ENCODE measurements around the gene MYRF. TPM values are rescaled to one million over a fixed set of nuclear protein-coding genes. Genes with fewer than 3 reads are reported as not detected.

MYRF gene
- total and polyA plus RNA-seq, 4 donors, result 0.23 to 2.3 (median 1.0) TPM

DNA sequence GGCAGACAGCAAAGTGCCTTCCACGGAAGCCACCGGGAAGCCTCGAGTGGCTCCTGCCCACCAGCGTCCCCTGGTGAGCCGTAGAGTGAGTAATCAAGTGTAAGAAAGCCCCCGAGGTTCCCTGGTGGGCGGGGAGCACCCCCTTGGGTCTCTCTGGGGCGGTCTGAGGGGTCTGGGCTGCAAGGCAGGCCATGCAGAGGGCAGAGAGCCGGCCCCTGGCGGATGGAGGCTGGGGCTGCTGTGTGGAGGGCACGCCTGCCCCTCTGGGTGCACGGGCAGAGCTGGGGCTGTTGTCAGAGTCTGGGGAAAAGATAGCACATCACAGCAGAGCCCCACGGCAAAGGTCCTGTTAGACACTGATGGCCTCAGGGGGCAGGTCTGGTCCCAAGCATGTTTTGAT lies 25.7 kb upstream of the MYRF start:
- H3K4me3 ChIP-seq (ENCODE audit: low read length in 2 of 2), result no peak overlapping the region
- ATAC-seq (ENCODE audit: low FRiP score), result no peak
- H3K4me1 ChIP-seq (ENCODE audit: control insufficient read depth in 1 of 2, insufficient read depth in 2 of 2, low read length in 2 of 2), result no peaks in the 10 kb centered on the region
- H3K27ac ChIP-seq (ENCODE audit: low read depth in 1 of 2, low read length in 2 of 2), result no peak overlapping the region
- H3K9me3 ChIP-seq (ENCODE audit: control insufficient read depth, low read length), result no peaks in the 10 kb centered on the region
- no peaks in the 10 kb centered on the region for H3K27me3 ChIP-seq (ENCODE audit: control insufficient read depth in 1 of 2, insufficient read depth in 2 of 2, low read length in 1 of 2)
- intact Hi-C loops (cut with DNase I), result no loop called here
- no peaks in the 10 kb centered on the region for H3K36me3 ChIP-seq (ENCODE audit: control insufficient read depth in 1 of 2, insufficient read depth in 2 of 2, low read length in 1 of 2)
- 90 to 95% methylated on average over 13 of the region's 13 CpGs for WGBS, 2 donors
- DNase-seq, result no peak

DNA sequence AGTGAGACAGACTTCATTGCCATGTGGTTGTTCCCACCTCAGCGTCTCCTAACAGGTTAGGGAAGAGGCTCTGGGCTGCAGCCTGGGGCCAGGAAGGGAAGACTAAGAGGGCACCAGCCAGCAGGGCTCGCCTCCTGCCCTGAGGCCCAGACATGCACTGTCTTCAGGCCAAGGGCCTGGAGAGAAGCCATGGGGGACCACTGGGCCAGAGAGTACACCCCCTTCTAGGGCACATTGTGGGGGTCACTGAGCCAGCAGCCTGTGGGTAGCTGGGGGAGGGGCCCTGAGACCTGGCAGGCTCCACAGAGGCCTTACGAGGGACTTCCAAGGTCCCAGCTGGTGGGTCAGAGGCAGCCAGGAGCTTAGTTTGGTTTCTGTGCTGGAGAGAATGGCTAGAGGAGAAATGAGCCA lies 25.0 kb upstream of the MYRF start:
- no peaks in the 10 kb centered on the region for H3K9me3 ChIP-seq (ENCODE audit: control insufficient read depth, low read length)
- ATAC-seq (ENCODE audit: low FRiP score), result no peak
- H3K27ac ChIP-seq (ENCODE audit: low read depth in 1 of 2, low read length in 2 of 2), result no peak overlapping the region
- no peaks in the 10 kb centered on the region for H3K4me1 ChIP-seq (ENCODE audit: control insufficient read depth in 1 of 2, insufficient read depth in 2 of 2, low read length in 2 of 2)
- H3K27me3 ChIP-seq (ENCODE audit: control insufficient read depth in 1 of 2, insufficient read depth in 2 of 2, low read length in 1 of 2), result no peaks in the 10 kb centered on the region
- H3K36me3 ChIP-seq (ENCODE audit: control insufficient read depth in 1 of 2, insufficient read depth in 2 of 2, low read length in 1 of 2), result no peaks in the 10 kb centered on the region
- H3K4me3 ChIP-seq (ENCODE audit: low read length in 2 of 2), result no peak overlapping the region
- 91 to 93% methylated on average over 3 of the region's 3 CpGs for WGBS, 2 donors
- no peak for DNase-seq
- intact Hi-C loops (cut with DNase I), result no loop called here

DNA sequence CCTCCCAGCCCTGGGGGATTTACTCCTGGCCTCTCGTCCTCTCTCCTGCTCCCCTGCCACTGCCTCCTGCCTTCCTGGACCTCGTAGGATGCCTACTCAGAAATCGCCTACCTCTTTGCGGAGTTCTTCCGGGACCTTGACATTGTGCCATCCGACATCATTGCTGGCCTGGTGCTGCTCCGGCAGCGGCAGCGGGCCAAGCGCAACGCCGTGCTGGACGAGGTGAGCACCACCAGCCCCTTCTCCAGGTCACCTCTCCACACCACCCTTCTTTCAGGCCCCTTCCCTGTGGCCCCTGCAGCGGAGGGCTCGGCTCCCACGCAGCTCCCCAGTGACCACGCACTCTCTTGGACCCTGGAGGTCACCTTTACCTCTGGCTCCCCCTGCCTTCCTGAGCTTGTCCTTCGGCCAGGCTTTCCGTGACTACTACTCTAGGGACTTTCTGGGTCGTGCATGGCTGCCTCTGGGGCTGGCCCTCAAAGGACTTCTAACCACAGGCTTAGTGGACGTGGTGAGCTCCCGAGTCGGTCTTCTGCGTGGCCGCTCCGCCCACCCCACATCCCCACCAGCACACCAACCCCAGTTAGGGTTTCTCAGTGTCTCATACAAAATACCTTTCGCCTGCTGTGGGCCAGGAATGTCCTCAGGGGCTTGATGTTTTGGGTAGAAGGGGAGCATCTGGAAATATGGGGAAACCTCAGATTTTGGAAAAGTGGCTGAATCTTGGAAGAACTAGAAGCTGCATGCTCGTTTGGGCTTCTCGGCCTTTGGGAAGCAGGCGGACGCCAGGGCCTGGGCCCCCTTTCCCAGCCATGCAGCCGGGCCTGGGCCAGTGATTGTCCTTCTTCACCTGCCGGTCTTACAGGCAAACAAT lies 24.1 kb upstream of the MYRF start:
- ATAC-seq (ENCODE audit: low FRiP score), result no peak
- H3K36me3 ChIP-seq (ENCODE audit: control insufficient read depth in 1 of 2, insufficient read depth in 2 of 2, low read length in 1 of 2), result no peaks in the 10 kb centered on the region
- no peaks in the 10 kb centered on the region for H3K4me1 ChIP-seq (ENCODE audit: control insufficient read depth in 1 of 2, insufficient read depth in 2 of 2, low read length in 2 of 2)
- no peak overlapping the region for H3K4me3 ChIP-seq (ENCODE audit: low read length in 2 of 2)
- intact Hi-C loops (cut with DNase I), result no loop called here
- H3K27ac ChIP-seq (ENCODE audit: low read depth in 1 of 2, low read length in 2 of 2), result no peak overlapping the region
- H3K27me3 ChIP-seq (ENCODE audit: control insufficient read depth in 1 of 2, insufficient read depth in 2 of 2, low read length in 1 of 2), result no peaks in the 10 kb centered on the region
- no peaks in the 10 kb centered on the region for H3K9me3 ChIP-seq (ENCODE audit: control insufficient read depth, low read length)
- DNase-seq, result no peak
- WGBS, 2 donors, result 93 to 95% methylated on average over 33 of the region's 33 CpGs

DNA sequence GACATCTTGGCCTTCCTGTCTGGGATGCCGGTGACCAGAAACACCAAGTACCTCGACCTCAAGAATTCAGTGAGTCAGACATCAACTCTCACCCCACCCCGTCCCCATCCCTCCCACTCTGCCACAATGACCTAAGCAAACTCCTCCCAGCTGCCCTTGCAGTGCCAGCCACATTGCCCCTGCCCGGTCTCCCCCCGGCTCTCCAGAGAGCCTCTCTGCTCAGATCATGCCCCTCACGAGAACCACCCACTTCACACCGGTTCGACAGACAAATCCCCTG lies 23.6 kb upstream of the MYRF start:
- H3K36me3 ChIP-seq (ENCODE audit: control insufficient read depth in 1 of 2, insufficient read depth in 2 of 2, low read length in 1 of 2), result no peaks in the 10 kb centered on the region
- no peaks in the 10 kb centered on the region for H3K27me3 ChIP-seq (ENCODE audit: control insufficient read depth in 1 of 2, insufficient read depth in 2 of 2, low read length in 1 of 2)
- H3K4me3 ChIP-seq (ENCODE audit: low read length in 2 of 2), result no peak overlapping the region
- H3K9me3 ChIP-seq (ENCODE audit: control insufficient read depth, low read length), result no peaks in the 10 kb centered on the region
- ATAC-seq (ENCODE audit: low FRiP score) (no peak), DNase-seq (no peak)
- H3K27ac ChIP-seq (ENCODE audit: low read depth in 1 of 2, low read length in 2 of 2), result no peak overlapping the region
- intact Hi-C loops (cut with DNase I), result no loop called here
- no peaks in the 10 kb centered on the region for H3K4me1 ChIP-seq (ENCODE audit: control insufficient read depth in 1 of 2, insufficient read depth in 2 of 2, low read length in 2 of 2)
- WGBS, 2 donors, result 85 to 86% methylated on average over 8 of the region's 8 CpGs

DNA sequence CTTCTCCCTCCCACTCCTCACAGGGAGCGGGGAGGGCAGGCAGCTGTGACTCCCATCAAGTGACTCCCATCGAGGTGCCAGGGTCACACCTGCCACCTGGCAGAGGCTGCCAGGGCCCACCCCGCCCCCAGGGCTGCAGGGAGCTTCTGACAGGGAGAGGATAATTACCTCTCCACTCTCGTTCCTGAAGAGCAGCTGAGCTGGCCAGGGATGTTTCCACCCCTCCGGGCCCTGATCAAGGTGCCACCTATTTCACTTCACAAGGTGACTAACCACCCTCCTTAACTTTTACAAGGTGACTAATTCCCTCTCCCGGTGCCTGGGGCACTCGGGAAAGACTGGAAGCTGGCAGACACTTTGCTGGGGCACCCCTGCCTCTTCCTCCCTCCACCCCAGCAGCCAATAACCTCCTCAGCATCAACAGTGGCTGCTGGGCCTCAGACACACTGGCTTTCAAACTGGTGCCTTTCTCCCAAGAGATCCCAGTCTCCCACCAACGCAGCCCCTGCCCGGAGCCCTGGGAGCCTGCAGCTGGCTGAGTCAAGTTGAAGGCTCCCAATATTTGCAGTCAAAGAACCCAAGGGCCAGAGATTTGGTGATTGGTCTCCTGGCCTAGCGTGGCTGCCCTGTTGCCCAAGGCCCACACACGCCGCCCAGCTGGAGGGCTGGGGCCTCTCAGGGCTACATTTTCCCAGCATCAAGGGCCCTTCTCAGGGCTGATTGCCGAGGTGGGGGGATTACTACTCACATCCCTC lies 22.0 kb upstream of the MYRF start:
- Histone ChIP-seq H3K36me3 (ENCODE audit: control insufficient read depth in 1 of 2, insufficient read depth in 2 of 2, low read length in 1 of 2) (no peaks in the 10 kb centered on the region), H3K27ac (ENCODE audit: low read depth in 1 of 2, low read length in 2 of 2) (no peak overlapping the region), H3K9me3 (ENCODE audit: control insufficient read depth, low read length) (no peaks in the 10 kb centered on the region), H3K27me3 (ENCODE audit: control insufficient read depth in 1 of 2, insufficient read depth in 2 of 2, low read length in 1 of 2) (no peaks in the 10 kb centered on the region), H3K4me3 (ENCODE audit: low read length in 2 of 2) (no peak overlapping the region), H3K4me1 (ENCODE audit: control insufficient read depth in 1 of 2, insufficient read depth in 2 of 2, low read length in 2 of 2) (no peaks in the 10 kb centered on the region)
- DNase-seq (no peak), ATAC-seq (ENCODE audit: low FRiP score) (no peak)
- intact Hi-C loops (cut with DNase I), result no loop called here
- WGBS, 2 donors, result 89 to 90% methylated on average over 13 of the region's 13 CpGs

DNA sequence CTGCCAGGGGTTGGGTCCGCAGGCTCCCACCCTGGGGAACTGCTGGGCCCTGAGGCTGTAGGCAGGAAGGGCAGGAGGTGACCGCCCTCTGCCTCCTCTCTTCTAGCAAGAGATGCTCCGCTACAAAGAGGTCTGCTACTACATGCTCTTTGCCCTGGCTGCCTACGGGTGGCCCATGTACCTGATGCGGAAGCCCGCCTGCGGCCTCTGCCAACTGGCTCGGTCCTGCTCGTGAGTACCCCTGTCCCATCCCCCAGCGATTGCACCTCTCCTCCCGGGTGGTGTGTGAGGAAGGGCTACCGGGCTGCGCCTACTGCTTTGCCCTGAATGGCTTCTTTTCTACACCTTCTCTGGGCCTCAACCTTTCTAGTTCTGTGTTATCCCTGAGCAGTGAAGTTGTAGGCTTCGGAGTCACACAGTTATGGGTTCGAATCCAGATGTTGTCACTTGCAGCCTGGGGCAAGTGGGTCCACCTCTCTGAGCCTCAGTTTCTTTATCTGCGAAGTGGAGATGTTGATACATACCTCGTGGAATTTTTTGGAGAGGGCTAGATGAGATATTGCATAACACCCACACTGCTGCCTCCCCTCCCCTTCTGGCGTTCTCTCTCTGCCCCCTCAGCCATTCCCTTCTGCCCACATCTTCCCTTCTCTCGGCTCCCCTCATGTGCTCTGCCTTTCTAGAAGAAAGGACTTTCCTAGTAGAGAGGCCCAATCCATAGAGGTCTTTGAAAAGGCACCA lies 21.1 kb upstream of the MYRF start:
- intact Hi-C loops (cut with DNase I), result no loop called here
- Histone ChIP-seq H3K27me3 (ENCODE audit: control insufficient read depth in 1 of 2, insufficient read depth in 2 of 2, low read length in 1 of 2) (no peaks in the 10 kb centered on the region), H3K9me3 (ENCODE audit: control insufficient read depth, low read length) (no peaks in the 10 kb centered on the region), H3K36me3 (ENCODE audit: control insufficient read depth in 1 of 2, insufficient read depth in 2 of 2, low read length in 1 of 2) (no peaks in the 10 kb centered on the region), H3K4me1 (ENCODE audit: control insufficient read depth in 1 of 2, insufficient read depth in 2 of 2, low read length in 2 of 2) (no peaks in the 10 kb centered on the region), H3K27ac (ENCODE audit: low read depth in 1 of 2, low read length in 2 of 2) (no peak overlapping the region), H3K4me3 (ENCODE audit: low read length in 2 of 2) (no peak overlapping the region)
- 86 to 89% methylated on average over 19 of the region's 19 CpGs for WGBS, 2 donors
- ATAC-seq (ENCODE audit: low FRiP score) (no peak), DNase-seq (no peak)

DNA sequence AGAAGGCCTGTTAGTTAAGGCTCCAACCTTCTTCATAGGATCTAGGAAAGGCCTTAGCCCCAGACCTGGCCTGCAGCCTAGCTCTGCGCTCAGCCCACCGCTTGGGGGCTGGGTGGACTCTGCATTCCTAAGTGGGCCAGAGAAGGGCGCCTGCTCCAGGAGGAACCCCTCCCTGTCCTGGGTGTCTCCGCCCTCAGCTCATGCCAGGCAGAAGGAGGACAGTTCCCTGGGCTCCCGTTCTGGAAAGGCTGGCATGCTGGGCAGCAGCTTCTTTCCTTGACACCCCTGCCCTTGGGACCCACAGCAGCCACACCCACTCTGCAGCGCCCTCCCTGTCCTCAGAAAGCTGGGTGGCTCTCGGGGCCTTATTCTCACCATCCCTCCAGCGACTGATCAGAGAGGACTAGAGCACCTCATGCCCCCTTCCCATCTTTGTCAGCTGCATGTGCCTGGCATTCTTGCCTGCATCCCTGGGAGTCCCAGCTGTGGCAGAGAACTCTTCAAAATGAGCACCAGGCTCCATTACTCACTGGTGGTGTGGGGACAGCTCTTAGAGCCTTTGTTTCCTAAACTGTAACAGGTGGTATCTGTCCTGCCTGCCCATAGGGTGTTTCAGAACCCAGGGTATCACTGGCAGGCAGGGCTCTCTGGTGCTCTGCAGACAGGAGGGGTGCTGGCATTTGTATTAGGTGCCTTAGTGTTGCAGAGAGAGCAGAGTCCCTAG lies 20.3 kb upstream of the MYRF start:
- intact Hi-C loops (cut with DNase I), result loop anchor here in 1 of 2 donors (2.0 kb wide), 1 partner anchor 51 kb away; the partner anchor contains the start of gene DAGLA

DNA sequence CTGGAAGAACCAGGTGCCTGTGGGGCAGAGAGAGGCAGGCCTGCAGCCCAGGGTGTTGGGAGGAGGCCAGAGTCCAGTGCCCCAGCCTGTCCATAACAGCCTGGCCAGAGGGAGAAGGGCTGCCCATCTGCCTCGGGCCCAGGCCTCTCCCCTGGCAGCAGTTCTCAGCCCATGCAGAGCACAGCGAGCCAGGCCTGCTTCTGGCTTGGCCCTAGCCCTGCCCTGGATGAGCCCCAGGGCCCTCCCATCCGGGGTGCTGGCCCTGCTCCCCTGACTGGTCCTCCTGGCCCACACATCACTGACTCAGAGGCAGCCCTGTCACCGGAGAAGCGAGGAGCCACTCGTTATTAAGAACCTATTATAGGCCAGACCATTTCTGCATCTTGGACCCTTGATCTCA lies 19.7 kb upstream of the MYRF start:
- peak; percentile 36 for ATAC-seq (ENCODE audit: low FRiP score)
- H3K4me3 ChIP-seq (ENCODE audit: low read length in 2 of 2), result no peak overlapping the region
- no peaks in the 10 kb centered on the region for H3K36me3 ChIP-seq (ENCODE audit: control insufficient read depth in 1 of 2, insufficient read depth in 2 of 2, low read length in 1 of 2)
- H3K27me3 ChIP-seq (ENCODE audit: control insufficient read depth in 1 of 2, insufficient read depth in 2 of 2, low read length in 1 of 2), result no peaks in the 10 kb centered on the region
- no peaks in the 10 kb centered on the region for H3K4me1 ChIP-seq (ENCODE audit: control insufficient read depth in 1 of 2, insufficient read depth in 2 of 2, low read length in 2 of 2)
- DNase-seq, result no peak
- no peaks in the 10 kb centered on the region for H3K9me3 ChIP-seq (ENCODE audit: control insufficient read depth, low read length)
- H3K27ac ChIP-seq (ENCODE audit: low read depth in 1 of 2, low read length in 2 of 2), result no peak overlapping the region
- WGBS, 2 donors, result 14 to 22% methylated on average over 5 to 6 of the region's 6 CpGs
- intact Hi-C loops (cut with DNase I), result loop anchor here (1.0 to 2.0 kb wide), 2 partner anchors 52 kb away; partner anchors contain the start of gene DAGLA (in 2 of the 2)

More for the DNA sequence above, 20.3 kb upstream of the MYRF start:
- Histone ChIP-seq H3K4me3 (ENCODE audit: low read length in 2 of 2) (no peak overlapping the region), H3K27me3 (ENCODE audit: control insufficient read depth in 1 of 2, insufficient read depth in 2 of 2, low read length in 1 of 2) (no peaks in the 10 kb centered on the region), H3K27ac (ENCODE audit: low read depth in 1 of 2, low read length in 2 of 2) (no peak overlapping the region), H3K36me3 (ENCODE audit: control insufficient read depth in 1 of 2, insufficient read depth in 2 of 2, low read length in 1 of 2) (no peaks in the 10 kb centered on the region), H3K4me1 (ENCODE audit: control insufficient read depth in 1 of 2, insufficient read depth in 2 of 2, low read length in 2 of 2) (no peaks in the 10 kb centered on the region), H3K9me3 (ENCODE audit: control insufficient read depth, low read length) (no peaks in the 10 kb centered on the region)
- ATAC-seq (ENCODE audit: low FRiP score), result no peak
- no peak for DNase-seq
- WGBS, 2 donors, result 70 to 74% methylated on average over 8 of the region's 8 CpGs

All from aorta (tissue), 5 donors.